NT2/D1 (cell line): ENCODE data around the gene TRAPPC6A.

Experiments
- SUZ12 ChIP-seq: IDR thresholded peaks from 2 replicates; pipeline ENCODE4 v1.6.1; 2011; ENCODE audit not compliant: insufficient read length, insufficient read depth; ENCODE audit errors: extremely low read depth
- YY1 ChIP-seq: IDR thresholded peaks from 2 replicates; pipeline ENCODE4 v1.6.1; 2011; ENCODE audit not compliant: insufficient read length, insufficient read depth
- ZNF274 ChIP-seq: IDR thresholded peaks from 2 replicates; pipeline ENCODE4 v1.6.1; 2011; ENCODE audit warnings: mild to moderate bottlenecking, low read depth, low read length

DNA sequence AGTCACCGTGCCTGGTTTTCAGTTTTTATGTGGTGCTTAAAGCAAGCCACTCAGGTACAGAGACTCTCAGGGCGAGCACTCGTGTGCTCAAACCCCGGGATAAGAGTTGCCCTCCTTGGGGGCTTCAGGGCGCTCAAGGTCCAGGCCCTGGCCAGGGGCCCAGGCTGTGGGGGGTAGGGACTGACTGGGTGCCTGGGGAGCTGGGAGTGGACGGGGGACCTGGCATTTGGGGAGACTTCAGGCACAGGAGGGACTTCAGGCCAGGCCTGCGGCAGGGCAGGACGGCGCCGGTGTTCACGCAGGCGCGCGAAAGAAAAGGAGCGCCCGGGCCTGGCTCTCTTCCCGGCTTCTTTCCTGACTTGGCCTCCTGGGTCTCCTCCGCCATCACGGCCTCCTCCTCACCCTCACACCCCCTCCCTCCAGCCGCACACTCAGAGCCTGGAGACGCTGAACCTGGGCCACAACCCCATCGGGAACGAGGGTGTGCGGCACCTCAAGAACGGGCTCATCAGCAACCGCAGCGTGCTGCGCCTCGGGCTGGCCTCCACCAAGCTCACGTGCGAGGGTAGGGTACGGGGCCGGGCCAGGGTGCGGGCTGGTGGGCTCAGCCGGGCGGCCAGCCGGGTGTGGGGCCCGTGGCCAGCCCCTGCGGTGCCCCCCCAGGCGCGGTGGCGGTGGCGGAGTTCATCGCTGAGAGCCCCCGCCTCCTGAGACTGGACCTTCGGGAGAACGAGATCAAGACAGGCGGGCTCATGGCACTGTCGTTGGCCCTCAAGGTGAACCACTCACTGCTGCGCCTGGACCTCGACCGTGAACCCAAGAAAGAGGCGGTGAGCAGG is 33.4 kb downstream of the TRAPPC6A start:
- TF ChIP-seq YY1 (no peak), ZNF274 (no peak), SUZ12 (no peak)
